HG03045 (cell line): ENCODE data around the gene MYO1D.

ENCODE experiments used
- ATAC-seq: cut with Tn5 transposase; IDR thresholded peaks from one replicate; pipeline ENCODE4 v1.9.1; 2021; ENCODE audit warnings: mild to moderate bottlenecking, moderate library complexity; ENCODE audit not compliant: unreplicated experiment

The MYO1D gene

GRCh38 chr17:32591405-32591804 is 285.5 kb downstream of the MYO1D start:
- ATAC-seq = no peak

GRCh38 chr17:32590974-32591373 is 285.9 kb downstream of the MYO1D start:
- ATAC-seq = no peak

GRCh38 chr17:32588982-32589381 is 287.9 kb downstream of the MYO1D start:
- no peak for ATAC-seq

- no peak for ATAC-seq
Observed at GRCh38 chr17:32588135-32588534, 288.8 kb downstream of the MYO1D start.

GRCh38 chr17:32586666-32587065 is 290.3 kb downstream of the MYO1D start:
- ATAC-seq = no peak

- no peak for ATAC-seq
Observed at GRCh38 chr17:32584792-32585191, 292.1 kb downstream of the MYO1D start.

GRCh38 chr17:32583053-32583452 is 293.9 kb downstream of the MYO1D start:
- no peak for ATAC-seq

- no peak for ATAC-seq
Observed at GRCh38 chr17:32575852-32576251, 301.1 kb downstream of the MYO1D start.

GRCh38 chr17:32570081-32570396 is 306.9 kb downstream of the MYO1D start:
- ATAC-seq = no peak

- no peak for ATAC-seq
Observed at GRCh38 chr17:32569171-32570080, 307.5 kb downstream of the MYO1D start.

- no peak for ATAC-seq
Observed at GRCh38 chr17:32568705-32569104, 308.2 kb downstream of the MYO1D start.

GRCh38 chr17:32567511-32567910 is 309.4 kb downstream of the MYO1D start:
- ATAC-seq = no peak

GRCh38 chr17:32567086-32567485 is 309.8 kb downstream of the MYO1D start:
- no peak for ATAC-seq

- no peak for ATAC-seq
Observed at GRCh38 chr17:32566303-32566702, 310.6 kb downstream of the MYO1D start.

- ATAC-seq = no peak
Observed at GRCh38 chr17:32565401-32565800, 311.5 kb downstream of the MYO1D start.

GRCh38 chr17:32564325-32564724 is 312.6 kb downstream of the MYO1D start:
- no peak for ATAC-seq

- ATAC-seq = no peak
Observed at GRCh38 chr17:32563583-32563982, 313.3 kb downstream of the MYO1D start.

GRCh38 chr17:32558997-32559650 is 317.8 kb downstream of the MYO1D start:
- peak; percentile 76 for ATAC-seq

- no peak for ATAC-seq
Observed at GRCh38 chr17:32558326-32558955, 318.5 kb downstream of the MYO1D start.

GRCh38 chr17:32555611-32556310 is 321.2 kb downstream of the MYO1D start:
- no peak for ATAC-seq

GRCh38 chr17:32553168-32553567 is 323.8 kb downstream of the MYO1D start:
- ATAC-seq = no peak
